Rectal smooth muscle tissue (tissue), 1 donor: ENCODE results near the gene OTUB1.
A peak's percentile ranks its signal among the peaks of the same experiment; 100 is the strongest.
"Not testable (repeated sequence)": the region's sequence is repeated elsewhere in the genome, so short reads cannot be mapped to it uniquely, and the experiment has no call there.

Experiments
- H3K27ac ChIP-seq: one replicate; pipeline ENCODE4 v1.7.0; 2013; ENCODE audit warnings: low read depth, low read length, inconsistent platforms
- H3K27me3 ChIP-seq: one replicate; pipeline ENCODE4 v1.7.0; 2013; ENCODE audit warnings: low read length; ENCODE audit not compliant: control insufficient read depth, insufficient read depth
- H3K36me3 ChIP-seq: one replicate; pipeline ENCODE4 v1.7.0; 2013; ENCODE audit warnings: low read length; ENCODE audit not compliant: control insufficient read depth, insufficient read depth
- H3K4me1 ChIP-seq: one replicate; pipeline ENCODE4 v1.7.0; 2013; ENCODE audit warnings: low read length; ENCODE audit not compliant: control insufficient read depth, insufficient read depth
- H3K4me3 ChIP-seq: one replicate; pipeline ENCODE4 v1.7.0; 2013; ENCODE audit warnings: low read length
- H3K9ac ChIP-seq: one replicate; pipeline ENCODE4 v1.7.0; 2013; ENCODE audit warnings: low read length

OTUB1 gene

GRCh38 chr11:63952570-63952969 lies 33.7 kb upstream of the OTUB1 start:
- H3K4me3 ChIP-seq: no peak overlapping the region
- H3K4me1 ChIP-seq: no peaks in the 10 kb centered on the region
- no peak overlapping the region for H3K27ac ChIP-seq
- H3K9ac ChIP-seq: no peak overlapping the region
- H3K27me3 ChIP-seq: no peaks in the 10 kb centered on the region
- peaks cover 17% of the 10 kb centered on the region for H3K36me3 ChIP-seq

GRCh38 chr11:63958008-63958407 lies 28.2 kb upstream of the OTUB1 start:
- Histone ChIP-seq H3K36me3 (peaks cover 17% of the 10 kb centered on the region), H3K27me3 (peaks cover 3% of the 10 kb centered on the region), H3K9ac (no peak overlapping the region), H3K4me1 (no peaks in the 10 kb centered on the region), H3K27ac (no peak overlapping the region), H3K4me3 (no peak overlapping the region)

- Histone ChIP-seq H3K27me3 (peaks cover 3% of the 10 kb centered on the region), H3K4me1 (no peaks in the 10 kb centered on the region), H3K27ac (no peak overlapping the region), H3K4me3 (no peak overlapping the region), H3K36me3 (no peaks in the 10 kb centered on the region), H3K9ac (no peak overlapping the region)
These were observed 24.4 kb upstream of the OTUB1 start for GRCh38 chr11:63961608-63962412.

- not testable (repeated sequence) for H3K27me3 ChIP-seq, H3K9ac ChIP-seq, H3K4me1 ChIP-seq, H3K4me3 ChIP-seq, H3K36me3 ChIP-seq, H3K27ac ChIP-seq
These were observed 22.3 kb upstream of the OTUB1 start for GRCh38 chr11:63963895-63964294.

- H3K4me1 ChIP-seq: no peaks in the 10 kb centered on the region
- no peaks in the 10 kb centered on the region for H3K36me3 ChIP-seq
- peaks cover under 1% of the 10 kb centered on the region for H3K27me3 ChIP-seq
- no peak overlapping the region for H3K9ac ChIP-seq
- H3K4me3 ChIP-seq: no peak overlapping the region
- no peak overlapping the region for H3K27ac ChIP-seq
These were observed 19.8 kb upstream of the OTUB1 start for GRCh38 chr11:63966444-63966843.

- Histone ChIP-seq H3K27ac (no peak overlapping the region), H3K27me3 (no peaks in the 10 kb centered on the region), H3K9ac (no peak overlapping the region)
These were observed 16.8 kb upstream of the OTUB1 start for GRCh38 chr11:63969461-63969860.

GRCh38 chr11:63970902-63971301 lies 15.3 kb upstream of the OTUB1 start:
- no peak overlapping the region for H3K9ac ChIP-seq
- H3K4me3 ChIP-seq: no peak overlapping the region
- peaks cover 4% of the 10 kb centered on the region for H3K4me1 ChIP-seq
- H3K27me3 ChIP-seq: no peaks in the 10 kb centered on the region
- H3K27ac ChIP-seq: no peak overlapping the region
- no peaks in the 10 kb centered on the region for H3K36me3 ChIP-seq

More at GRCh38 chr11:63969461-63969860, 16.8 kb upstream of the OTUB1 start:
- Histone ChIP-seq H3K36me3 (no peaks in the 10 kb centered on the region), H3K4me3 (no peak overlapping the region), H3K4me1 (no peaks in the 10 kb centered on the region)

GRCh38 chr11:63973912-63974258 lies 12.4 kb upstream of the OTUB1 start:
- H3K9ac ChIP-seq, H3K27ac ChIP-seq, H3K4me1 ChIP-seq, H3K27me3 ChIP-seq, H3K4me3 ChIP-seq, H3K36me3 ChIP-seq: not testable (repeated sequence)

- Histone ChIP-seq H3K9ac (peak within 1 kb of the TSS; percentile 99), H3K4me3 (peak within 1 kb of the TSS; percentile 88), H3K27ac (peak within 1 kb of the TSS; percentile 100), H3K36me3 (peaks cover 6% of the 10 kb centered on the region), H3K27me3 (no peaks in the 10 kb centered on the region), H3K4me1 (peaks cover 9% of the 10 kb centered on the region)
These were observed 11.7 kb upstream of the OTUB1 start, which contains the start of gene COX8A for GRCh38 chr11:63974259-63975143. TSS of gene COX8A (plus strand) at chr11:63974620. CDS start at chr11:63974681, 61 bp downstream.

- peaks cover 6% of the 10 kb centered on the region for H3K36me3 ChIP-seq
- H3K4me1 ChIP-seq: peaks cover 9% of the 10 kb centered on the region
- H3K27ac ChIP-seq: no peak overlapping the region
- no peak overlapping the region for H3K4me3 ChIP-seq
- H3K27me3 ChIP-seq: no peaks in the 10 kb centered on the region
- H3K9ac ChIP-seq: no peak overlapping the region
These were observed 7.5 kb upstream of the OTUB1 start for GRCh38 chr11:63978551-63979239.

- H3K27me3 ChIP-seq: no peaks in the 10 kb centered on the region
- H3K36me3 ChIP-seq: peaks cover 6% of the 10 kb centered on the region
- no peak overlapping the region for H3K27ac ChIP-seq
- peaks cover 9% of the 10 kb centered on the region for H3K4me1 ChIP-seq
- no peak overlapping the region for H3K4me3 ChIP-seq
- no peak overlapping the region for H3K9ac ChIP-seq
These were observed 6.8 kb upstream of the OTUB1 start for GRCh38 chr11:63979426-63979825.

GRCh38 chr11:63985812-63986155 lies 454 bp upstream of the OTUB1 start:
- H3K4me1 ChIP-seq: peaks cover 10% of the 10 kb centered on the region
- no peaks in the 10 kb centered on the region for H3K27me3 ChIP-seq
- peak overlapping the region; percentile 85 for H3K27ac ChIP-seq
- H3K4me3 ChIP-seq: peak overlapping the region; percentile 98
- no peak overlapping the region for H3K9ac ChIP-seq
- H3K36me3 ChIP-seq: peaks cover 5% of the 10 kb centered on the region
